ENCODE results near the gene FGGY. TPM values are rescaled to one million over a fixed set of nuclear protein-coding genes. Genes with fewer than 3 reads are reported as not detected.

The FGGY gene
- total RNA-seq, 4 donors from 2014 or later: 12.4 to 17.5 (median 16.1) TPM

DNA sequence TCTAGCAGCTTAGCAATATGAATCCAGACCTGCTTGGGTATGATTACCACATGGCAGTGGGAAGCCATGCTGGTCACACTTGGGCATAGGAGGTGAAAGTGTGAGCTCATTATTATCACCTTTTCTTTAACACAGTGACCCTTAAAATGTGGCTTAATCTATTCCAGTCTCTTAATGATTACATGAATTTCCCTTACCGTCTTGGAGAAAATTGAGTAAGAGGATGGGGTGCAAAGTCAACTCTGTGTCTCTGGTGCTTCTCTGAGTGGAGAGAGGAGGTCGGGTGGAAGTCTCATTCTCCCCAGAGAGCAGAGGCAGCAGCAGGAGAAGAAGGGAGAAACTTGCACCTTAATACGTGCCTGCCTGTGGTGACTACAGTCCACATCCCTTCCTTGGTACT, 91.3 kb downstream of the FGGY start:
- Histone ChIP-seq H3K9me3 (no peaks in the 10 kb centered on the region), H3K4me1 (peaks cover 6% of the 10 kb centered on the region), H3K4me3 (no peak overlapping the region), H3K27ac (no peak overlapping the region), H3K27me3 (no peaks in the 10 kb centered on the region), H3K36me3 (no peaks in the 10 kb centered on the region)
- WGBS: 93% methylated on average over 3 of the region's 3 CpGs
- TF ChIP-seq POLR2A (IDR thresholded peaks at IDR 0.05): no peak
- no peak for TF ChIP-seq EP300 (IDR thresholded peaks at IDR 0.05)
- TF ChIP-seq POLR2AphosphoS5 (IDR thresholded peaks at IDR 0.05): no peak
- TF ChIP-seq, protein P1, sequence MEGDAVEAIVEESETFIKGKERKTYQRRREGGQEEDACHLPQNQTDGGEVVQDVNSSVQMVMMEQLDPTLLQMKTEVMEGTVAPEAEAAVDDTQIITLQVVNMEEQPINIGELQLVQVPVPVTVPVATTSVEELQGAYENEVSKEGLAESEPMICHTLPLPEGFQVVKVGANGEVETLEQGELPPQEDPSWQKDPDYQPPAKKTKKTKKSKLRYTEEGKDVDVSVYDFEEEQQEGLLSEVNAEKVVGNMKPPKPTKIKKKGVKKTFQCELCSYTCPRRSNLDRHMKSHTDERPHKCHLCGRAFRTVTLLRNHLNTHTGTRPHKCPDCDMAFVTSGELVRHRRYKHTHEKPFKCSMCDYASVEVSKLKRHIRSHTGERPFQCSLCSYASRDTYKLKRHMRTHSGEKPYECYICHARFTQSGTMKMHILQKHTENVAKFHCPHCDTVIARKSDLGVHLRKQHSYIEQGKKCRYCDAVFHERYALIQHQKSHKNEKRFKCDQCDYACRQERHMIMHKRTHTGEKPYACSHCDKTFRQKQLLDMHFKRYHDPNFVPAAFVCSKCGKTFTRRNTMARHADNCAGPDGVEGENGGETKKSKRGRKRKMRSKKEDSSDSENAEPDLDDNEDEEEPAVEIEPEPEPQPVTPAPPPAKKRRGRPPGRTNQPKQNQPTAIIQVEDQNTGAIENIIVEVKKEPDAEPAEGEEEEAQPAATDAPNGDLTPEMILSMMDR (IDR thresholded peaks at IDR 0.05): no peak
- no peak for DNase-seq (ENCODE audit: low spot score in 2 of 2)

DNA sequence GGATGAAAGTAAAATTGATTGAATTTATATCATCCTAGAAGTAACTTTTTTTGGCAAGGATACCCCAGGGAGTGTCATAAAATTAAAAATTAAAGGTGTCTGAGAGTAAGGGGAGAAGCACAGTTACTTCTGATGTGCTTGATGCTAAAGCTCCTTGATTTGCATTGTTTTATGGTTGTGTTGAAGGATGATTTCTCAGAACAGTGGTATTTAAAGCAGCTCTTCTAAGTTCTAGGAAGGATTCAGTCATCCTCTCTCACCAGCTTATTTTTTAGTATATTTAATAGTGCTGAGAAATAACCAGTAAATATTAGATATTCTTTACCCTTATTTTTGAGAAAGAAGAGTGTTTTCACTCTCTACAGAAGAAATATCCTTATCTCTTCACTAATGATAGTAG, 93.0 kb downstream of the FGGY start:
- H3K36me3 ChIP-seq: no peaks in the 10 kb centered on the region
- no peak overlapping the region for H3K4me3 ChIP-seq
- no peak overlapping the region for H3K27ac ChIP-seq
- peaks cover 22% of the 10 kb centered on the region for H3K4me1 ChIP-seq
- no peaks in the 10 kb centered on the region for H3K9me3 ChIP-seq
- TF ChIP-seq POLR2AphosphoS5 (IDR thresholded peaks at IDR 0.05) (no peak), EP300 (IDR thresholded peaks at IDR 0.05) (no peak), POLR2A (IDR thresholded peaks at IDR 0.05) (no peak)
- TF ChIP-seq, protein P1 (IDR thresholded peaks at IDR 0.05): no peak
- no peak for DNase-seq (ENCODE audit: low spot score in 2 of 2)
- no peaks in the 10 kb centered on the region for H3K27me3 ChIP-seq

DNA sequence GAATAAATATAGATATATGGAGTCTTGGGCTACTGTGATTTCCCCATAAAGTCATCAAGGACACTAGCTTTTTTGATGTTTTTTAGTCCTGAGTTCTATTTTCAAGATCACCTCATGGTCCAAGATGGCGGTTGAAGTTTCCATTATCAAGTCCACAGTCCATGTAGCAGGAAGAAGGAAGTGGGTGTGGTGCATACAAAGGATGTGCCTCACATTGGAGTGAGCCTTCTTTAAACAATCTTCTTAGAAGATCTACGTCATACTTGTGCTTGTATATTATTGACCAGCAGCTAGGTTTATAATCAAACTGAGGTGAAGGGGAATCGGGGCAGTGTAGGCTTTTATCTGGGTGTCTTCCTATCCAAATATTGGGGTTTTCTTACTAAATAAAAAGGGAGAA, 93.4 kb downstream of the FGGY start:
- TF ChIP-seq POLR2A (IDR thresholded peaks at IDR 0.05): no peak
- TF ChIP-seq, protein P1 (IDR thresholded peaks at IDR 0.05): no peak
- no peak for TF ChIP-seq EP300 (IDR thresholded peaks at IDR 0.05)
- TF ChIP-seq POLR2AphosphoS5 (IDR thresholded peaks at IDR 0.05): no peak
- Histone ChIP-seq H3K4me3 (no peak overlapping the region), H3K27ac (no peak overlapping the region), H3K36me3 (no peaks in the 10 kb centered on the region), H3K9me3 (no peaks in the 10 kb centered on the region), H3K4me1 (peaks cover 25% of the 10 kb centered on the region), H3K27me3 (no peaks in the 10 kb centered on the region)
- DNase-seq (ENCODE audit: low spot score in 2 of 2): no peak
- 95% methylated on average over 3 of the region's 3 CpGs for WGBS

DNA sequence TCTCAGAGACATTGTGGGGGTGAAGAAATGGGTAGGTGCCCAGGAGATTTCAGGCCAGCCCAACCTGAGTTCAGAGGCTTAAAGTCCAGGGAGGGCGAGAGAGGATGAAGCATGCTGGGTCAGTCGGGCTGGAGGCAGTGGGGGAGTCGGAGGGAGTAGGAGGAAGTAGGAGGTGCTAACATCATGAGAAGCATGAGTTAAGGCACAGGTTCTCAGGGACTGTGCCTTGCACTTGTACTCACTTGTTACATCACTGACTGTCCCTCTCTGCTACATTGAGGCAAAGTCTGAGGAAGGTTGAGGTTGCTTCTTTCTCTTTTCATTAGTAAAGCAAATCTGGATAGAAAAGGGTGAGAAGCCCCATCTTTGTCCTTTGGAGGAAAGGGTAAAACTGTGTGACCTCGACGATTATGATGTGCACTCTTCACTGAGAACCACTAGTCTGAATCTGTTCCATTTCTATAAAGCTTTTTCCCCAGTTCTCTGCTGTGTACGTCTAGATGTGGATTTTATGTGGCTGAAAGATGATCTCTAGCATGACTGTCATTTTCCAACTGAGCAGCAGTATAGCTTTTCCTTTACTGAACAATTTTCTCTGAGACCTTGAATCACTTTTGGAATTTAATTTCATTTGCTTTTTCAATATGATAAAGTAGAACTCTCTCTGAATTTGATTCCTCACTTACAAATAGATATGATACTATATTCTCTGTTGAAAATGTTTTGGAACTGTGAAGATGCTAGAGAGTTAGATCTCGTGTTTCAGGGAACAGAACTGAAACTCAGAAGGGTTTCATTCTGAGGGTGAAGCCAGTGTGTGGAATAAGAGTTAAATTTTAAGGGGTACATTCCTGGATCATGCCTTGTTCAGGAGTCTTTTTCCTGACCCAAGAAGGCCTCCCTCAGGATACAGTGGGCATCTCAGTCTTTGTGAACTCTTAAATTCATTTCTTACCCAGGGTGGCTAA, 94.6 kb downstream of the FGGY start:
- WGBS: 81% methylated on average over 7 of the region's 7 CpGs
- no peak for DNase-seq (ENCODE audit: low spot score in 2 of 2)
- H3K4me3 ChIP-seq: no peak overlapping the region
- H3K27me3 ChIP-seq: no peaks in the 10 kb centered on the region
- no peak overlapping the region for H3K27ac ChIP-seq
- H3K9me3 ChIP-seq: no peaks in the 10 kb centered on the region
- H3K36me3 ChIP-seq: no peaks in the 10 kb centered on the region
- TF ChIP-seq POLR2AphosphoS5 (IDR thresholded peaks at IDR 0.05) (no peak), EP300 (IDR thresholded peaks at IDR 0.05) (no peak), POLR2A (IDR thresholded peaks at IDR 0.05) (no peak)
- TF ChIP-seq, protein P1 (IDR thresholded peaks at IDR 0.05): no peak
- peaks cover 25% of the 10 kb centered on the region for H3K4me1 ChIP-seq
